ENCODE data around the gene GLCCI1.

Gene GLCCI1

DNA sequence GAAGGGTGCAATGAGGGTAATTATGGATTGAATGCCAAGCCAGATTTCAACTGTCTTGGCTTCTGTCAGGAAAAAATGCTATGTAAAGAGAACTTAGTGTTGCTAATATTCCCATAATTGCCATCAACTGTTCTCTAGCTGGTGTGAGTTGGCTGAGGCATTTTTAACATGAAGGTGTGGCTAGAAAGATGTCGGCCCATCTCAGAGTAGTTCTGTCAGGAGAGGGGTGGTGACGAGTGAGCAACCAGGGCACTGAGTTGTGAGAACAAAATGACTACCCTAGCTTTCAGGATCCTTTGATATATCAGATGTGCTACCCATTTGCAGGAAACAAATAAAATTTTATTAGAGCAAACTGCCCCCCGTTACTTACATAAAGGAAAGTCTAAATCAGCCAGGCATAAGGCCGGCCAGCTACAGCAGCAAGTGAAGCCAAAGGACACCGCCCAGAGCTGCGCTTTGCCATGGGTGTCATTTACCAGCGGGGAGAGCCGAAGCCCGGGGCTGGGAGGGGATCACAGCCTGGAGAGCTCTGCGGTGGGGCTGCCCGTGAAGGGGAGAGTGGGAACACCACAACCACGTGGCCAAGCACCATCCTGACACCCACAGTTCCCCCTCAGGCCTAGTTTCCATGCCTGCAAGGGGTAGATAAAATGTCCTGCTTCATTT is 151.9 kb downstream of the GLCCI1 start:
- DNase-seq: no peak
- Histone ChIP-seq H3K4me3 (ENCODE audit: low read depth, low read length) (no peak overlapping the region), H3K9me3 (ENCODE audit: severe bottlenecking) (no peaks in the 10 kb centered on the region), H3K36me3 (no peaks in the 10 kb centered on the region), H3K27me3 (ENCODE audit: insufficient read depth, low read depth, severe bottlenecking) (no peaks in the 10 kb centered on the region), H3K27ac (no peak overlapping the region)
- TF ChIP-seq CTCF (IDR thresholded peaks at IDR 0.05; ENCODE audit: low read depth, low read length): no peak

- no peak overlapping the region for H3K4me3 ChIP-seq (ENCODE audit: low read depth, low read length)
- no peak for TF ChIP-seq CTCF (IDR thresholded peaks at IDR 0.05; ENCODE audit: low read depth, low read length)
- no peak for DNase-seq
- no peak overlapping the region for H3K27ac ChIP-seq
- H3K9me3 ChIP-seq (ENCODE audit: severe bottlenecking): no peaks in the 10 kb centered on the region
- H3K36me3 ChIP-seq: no peaks in the 10 kb centered on the region
- no peaks in the 10 kb centered on the region for H3K27me3 ChIP-seq (ENCODE audit: insufficient read depth, low read depth, severe bottlenecking)
Measured at GRCh38 chr7:8121243-8121642, 152.6 kb downstream of the GLCCI1 start.

DNA sequence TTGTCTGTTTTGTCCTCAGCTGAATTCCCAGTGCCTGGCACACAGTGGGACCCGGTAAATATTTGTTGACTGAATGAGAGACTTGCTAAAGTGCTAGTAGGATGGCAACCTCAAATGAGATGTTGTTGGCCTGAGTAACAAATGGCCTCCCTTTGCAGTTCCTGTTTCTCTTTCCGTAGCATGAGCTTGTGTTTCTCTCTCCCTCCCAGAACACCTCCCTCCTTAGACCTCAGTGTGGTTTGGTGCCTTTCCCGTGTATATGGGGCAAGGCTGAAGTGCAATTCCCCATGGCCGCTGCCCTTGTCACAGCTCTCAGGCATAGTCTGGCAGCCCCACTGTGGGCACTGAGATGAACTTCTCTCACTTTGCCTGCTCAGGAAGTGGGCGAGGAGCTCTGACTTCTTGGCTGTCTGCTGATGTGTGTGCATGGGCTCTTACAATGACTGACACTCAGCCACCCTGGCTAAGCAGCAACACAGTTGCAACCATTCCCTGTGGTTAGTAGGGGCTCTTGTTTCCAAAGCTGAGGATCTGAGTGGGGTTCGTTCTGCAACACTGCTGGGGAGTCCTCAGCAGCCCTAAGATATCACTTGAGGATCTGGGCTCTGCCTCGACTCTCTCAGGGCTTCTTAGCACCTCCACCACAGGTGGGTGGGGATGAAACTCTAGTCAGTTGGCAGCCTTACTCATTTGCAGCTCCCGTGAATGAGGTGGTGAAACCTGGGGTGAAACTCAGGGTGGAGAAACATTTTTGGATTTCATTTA is 157.3 kb downstream of the GLCCI1 start:
- no peak for TF ChIP-seq CTCF (IDR thresholded peaks at IDR 0.05; ENCODE audit: low read depth, low read length)
- Histone ChIP-seq H3K36me3 (no peaks in the 10 kb centered on the region), H3K27me3 (ENCODE audit: insufficient read depth, low read depth, severe bottlenecking) (no peaks in the 10 kb centered on the region), H3K9me3 (ENCODE audit: severe bottlenecking) (no peaks in the 10 kb centered on the region), H3K4me3 (ENCODE audit: low read depth, low read length) (no peak overlapping the region), H3K27ac (no peak overlapping the region)
- DNase-seq: no peak

DNA sequence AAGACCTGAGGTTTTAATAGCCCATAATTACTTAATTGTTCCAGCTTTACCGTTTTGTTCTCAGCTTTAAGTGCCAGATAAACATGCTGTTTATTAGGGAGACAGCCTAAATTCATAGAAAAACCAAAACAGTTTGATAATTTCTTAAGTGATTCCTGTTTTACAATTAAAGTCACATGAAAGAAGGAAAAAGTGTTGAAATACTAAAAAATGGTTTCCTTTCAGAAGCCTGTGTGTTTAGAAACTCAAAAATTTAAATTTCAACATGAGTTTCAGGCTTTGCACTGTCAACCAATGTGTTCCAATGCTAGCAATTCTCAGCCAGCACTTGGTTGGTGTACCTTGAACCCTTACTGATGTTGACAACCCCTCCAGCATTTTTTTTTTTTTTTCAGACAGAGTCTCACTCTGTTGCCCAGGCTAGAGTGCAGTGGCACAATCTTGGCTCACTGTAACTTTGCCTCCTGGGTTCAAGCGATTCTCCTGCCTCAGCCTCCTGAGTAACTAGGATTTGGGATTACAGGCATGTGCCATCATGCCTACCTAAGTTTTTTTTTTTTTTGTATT is 158.1 kb downstream of the GLCCI1 start:
- no peaks in the 10 kb centered on the region for H3K9me3 ChIP-seq (ENCODE audit: severe bottlenecking)
- no peaks in the 10 kb centered on the region for H3K36me3 ChIP-seq
- H3K27me3 ChIP-seq (ENCODE audit: insufficient read depth, low read depth, severe bottlenecking): no peaks in the 10 kb centered on the region
- no peak for DNase-seq
- no peak overlapping the region for H3K4me3 ChIP-seq (ENCODE audit: low read depth, low read length)
- H3K27ac ChIP-seq: no peak overlapping the region
- no peak for TF ChIP-seq CTCF (IDR thresholded peaks at IDR 0.05; ENCODE audit: low read depth, low read length)

- H3K4me3 ChIP-seq (ENCODE audit: low read depth, low read length): no peak overlapping the region
- DNase-seq: no peak
- no peak for TF ChIP-seq CTCF (IDR thresholded peaks at IDR 0.05; ENCODE audit: low read depth, low read length)
- no peak overlapping the region for H3K27ac ChIP-seq
- H3K36me3 ChIP-seq: no peaks in the 10 kb centered on the region
- H3K9me3 ChIP-seq (ENCODE audit: severe bottlenecking): no peaks in the 10 kb centered on the region
- no peaks in the 10 kb centered on the region for H3K27me3 ChIP-seq (ENCODE audit: insufficient read depth, low read depth, severe bottlenecking)
Measured at GRCh38 chr7:8128449-8129317, 160.1 kb downstream of the GLCCI1 start.
